Brain microvascular endothelial cell (primary cell): ENCODE measurements around the gene RNF166.
A peak's percentile ranks its signal among the peaks of the same experiment; 100 is the strongest.

Experiments
- DNase-seq: peaks from one replicate; pipeline ENCODE4 v3.0.0-alpha.2; 2020
- H3K27ac ChIP-seq: fragments of 250-450 bp; sonication (Bioruptor Pico); 2 replicates; pipeline ENCODE4 v1.5.1; 2020; ENCODE audit warnings: mild to moderate bottlenecking, moderate library complexity
- H3K27me3 ChIP-seq: fragments of 250-450 bp; sonication (Bioruptor Pico); replicated peaks from 2 replicates; pipeline ENCODE4 v1.5.1; 2020; ENCODE audit warnings: mild to moderate bottlenecking
- H3K36me3 ChIP-seq: fragments of 250-450 bp; sonication (Bioruptor Pico); replicated peaks from 2 replicates; pipeline ENCODE4 v1.5.1; 2020; ENCODE audit warnings: mild to moderate bottlenecking
- H3K4me3 ChIP-seq: 2 replicates; pipeline ENCODE4 v1.5.1; 2011; ENCODE audit warnings: low read depth, mild to moderate bottlenecking, control low read depth, low read length, moderate library complexity
- in situ Hi-C: cut with HindIII; loops from 2 replicates; pipeline ENCODE4 v1.10.0; 2017; ENCODE audit warnings: low sequenced_read_pairs, low pct_ligation_motif_present
- TF ChIP-seq, protein P1 (sequence below): IDR thresholded peaks from 2 replicates; pipeline ENCODE4 v1.5.1; 2011; ENCODE audit warnings: low read depth, mild to moderate bottlenecking, moderate library complexity, low read length, control low read depth, inconsistent platforms; ENCODE audit errors: missing control alignments

The RNF166 gene

DNA sequence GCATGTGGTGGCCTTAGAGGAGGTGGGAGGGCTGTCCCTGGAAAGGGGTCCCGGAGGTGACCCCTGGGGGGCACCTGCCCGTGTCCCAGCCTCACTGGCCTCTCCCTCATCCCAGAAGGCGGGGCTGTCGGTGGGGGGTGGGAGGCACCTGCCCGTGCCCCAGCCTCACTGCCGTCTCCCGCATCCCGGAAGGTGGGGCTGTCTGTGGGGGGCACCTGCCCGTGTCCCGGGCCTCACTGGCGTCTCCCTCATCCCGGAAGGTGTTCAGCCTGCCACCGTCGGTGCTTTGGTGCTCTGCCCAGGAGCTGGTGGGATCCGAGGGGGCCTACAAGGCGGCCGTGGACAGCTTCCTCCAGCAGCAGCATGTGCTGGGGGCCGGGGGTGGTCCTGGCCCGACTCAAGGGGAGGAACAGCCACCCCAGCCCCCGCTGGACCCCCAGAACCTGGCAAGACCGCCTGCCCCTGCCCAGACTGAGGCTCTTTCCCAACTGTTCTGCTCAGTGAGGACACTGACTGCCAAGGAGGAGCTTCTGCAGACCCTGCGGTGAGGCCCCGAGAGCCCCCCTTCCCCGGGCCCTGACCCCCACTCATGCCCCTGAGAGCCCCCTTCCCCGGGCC is 6.3 kb upstream of the RNF166 start:
- Histone ChIP-seq H3K36me3 (peaks cover 43% of the 10 kb centered on the region), H3K4me3 (no peak overlapping the region), H3K27ac (no peak overlapping the region), H3K27me3 (no peaks in the 10 kb centered on the region)
- in situ Hi-C loops: no loop called here
- DNase-seq: no peak
- TF ChIP-seq, protein P1, sequence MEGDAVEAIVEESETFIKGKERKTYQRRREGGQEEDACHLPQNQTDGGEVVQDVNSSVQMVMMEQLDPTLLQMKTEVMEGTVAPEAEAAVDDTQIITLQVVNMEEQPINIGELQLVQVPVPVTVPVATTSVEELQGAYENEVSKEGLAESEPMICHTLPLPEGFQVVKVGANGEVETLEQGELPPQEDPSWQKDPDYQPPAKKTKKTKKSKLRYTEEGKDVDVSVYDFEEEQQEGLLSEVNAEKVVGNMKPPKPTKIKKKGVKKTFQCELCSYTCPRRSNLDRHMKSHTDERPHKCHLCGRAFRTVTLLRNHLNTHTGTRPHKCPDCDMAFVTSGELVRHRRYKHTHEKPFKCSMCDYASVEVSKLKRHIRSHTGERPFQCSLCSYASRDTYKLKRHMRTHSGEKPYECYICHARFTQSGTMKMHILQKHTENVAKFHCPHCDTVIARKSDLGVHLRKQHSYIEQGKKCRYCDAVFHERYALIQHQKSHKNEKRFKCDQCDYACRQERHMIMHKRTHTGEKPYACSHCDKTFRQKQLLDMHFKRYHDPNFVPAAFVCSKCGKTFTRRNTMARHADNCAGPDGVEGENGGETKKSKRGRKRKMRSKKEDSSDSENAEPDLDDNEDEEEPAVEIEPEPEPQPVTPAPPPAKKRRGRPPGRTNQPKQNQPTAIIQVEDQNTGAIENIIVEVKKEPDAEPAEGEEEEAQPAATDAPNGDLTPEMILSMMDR: no peak

DNA sequence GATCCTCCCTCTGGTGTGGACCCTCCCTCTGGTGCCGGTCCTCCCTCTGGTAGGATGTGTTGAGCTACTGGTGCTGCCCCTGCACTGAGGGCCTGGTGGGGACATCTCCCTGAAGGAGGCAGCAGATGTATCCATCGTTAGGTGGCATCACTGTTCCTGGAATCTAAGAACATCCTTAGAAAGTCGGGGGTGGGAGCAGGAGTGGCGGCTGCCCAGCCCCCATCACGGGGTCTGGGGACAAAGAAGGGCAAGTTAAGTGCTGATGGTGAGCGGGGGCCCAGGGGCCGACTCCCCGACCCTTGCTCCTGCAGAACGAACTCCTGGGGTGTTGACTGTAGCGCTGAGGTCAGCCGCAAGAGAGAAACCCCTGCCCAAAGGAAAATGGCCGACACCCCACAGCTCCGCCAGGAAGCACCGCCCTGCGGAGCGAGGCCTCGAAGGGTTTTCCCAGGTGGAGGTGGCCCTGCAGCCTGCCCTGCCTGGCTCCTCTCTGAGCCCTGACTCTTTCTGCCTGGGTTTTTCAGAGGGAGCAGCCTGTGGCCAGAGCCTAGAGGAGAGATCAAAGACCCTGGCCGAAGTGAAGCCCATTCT is 5.6 kb upstream of the RNF166 start:
- no peaks in the 10 kb centered on the region for H3K27me3 ChIP-seq
- in situ Hi-C loops: no loop called here
- TF ChIP-seq, protein P1: no peak
- H3K4me3 ChIP-seq: no peak overlapping the region
- DNase-seq: no peak
- H3K36me3 ChIP-seq: peaks cover 37% of the 10 kb centered on the region
- H3K27ac ChIP-seq: no peak overlapping the region

DNA sequence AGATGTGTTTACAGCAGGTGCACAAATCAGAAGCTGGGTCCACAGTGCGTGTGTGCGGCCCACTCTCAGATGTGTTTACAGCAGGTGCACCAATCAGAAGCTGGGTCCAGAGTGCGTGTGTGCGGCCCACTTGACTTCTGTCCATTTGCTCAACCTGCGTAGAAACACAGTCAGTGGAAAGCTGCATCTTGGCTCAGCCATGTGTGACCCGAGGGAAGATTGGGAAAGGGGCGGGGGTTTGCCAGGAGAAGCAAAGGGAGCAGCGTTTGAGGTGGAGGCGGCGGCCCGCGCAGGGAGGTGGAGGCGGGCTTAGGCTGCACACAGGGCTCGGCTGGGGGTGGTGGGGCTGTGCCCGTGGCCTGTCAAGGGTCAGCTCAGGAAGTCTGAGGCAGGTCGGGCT is 4.3 kb upstream of the RNF166 start:
- no peak overlapping the region for H3K4me3 ChIP-seq
- no peak overlapping the region for H3K27ac ChIP-seq
- TF ChIP-seq, protein P1: no peak
- no peaks in the 10 kb centered on the region for H3K27me3 ChIP-seq
- peaks cover 24% of the 10 kb centered on the region for H3K36me3 ChIP-seq
- no peak for DNase-seq
- in situ Hi-C loops: no loop called here

DNA sequence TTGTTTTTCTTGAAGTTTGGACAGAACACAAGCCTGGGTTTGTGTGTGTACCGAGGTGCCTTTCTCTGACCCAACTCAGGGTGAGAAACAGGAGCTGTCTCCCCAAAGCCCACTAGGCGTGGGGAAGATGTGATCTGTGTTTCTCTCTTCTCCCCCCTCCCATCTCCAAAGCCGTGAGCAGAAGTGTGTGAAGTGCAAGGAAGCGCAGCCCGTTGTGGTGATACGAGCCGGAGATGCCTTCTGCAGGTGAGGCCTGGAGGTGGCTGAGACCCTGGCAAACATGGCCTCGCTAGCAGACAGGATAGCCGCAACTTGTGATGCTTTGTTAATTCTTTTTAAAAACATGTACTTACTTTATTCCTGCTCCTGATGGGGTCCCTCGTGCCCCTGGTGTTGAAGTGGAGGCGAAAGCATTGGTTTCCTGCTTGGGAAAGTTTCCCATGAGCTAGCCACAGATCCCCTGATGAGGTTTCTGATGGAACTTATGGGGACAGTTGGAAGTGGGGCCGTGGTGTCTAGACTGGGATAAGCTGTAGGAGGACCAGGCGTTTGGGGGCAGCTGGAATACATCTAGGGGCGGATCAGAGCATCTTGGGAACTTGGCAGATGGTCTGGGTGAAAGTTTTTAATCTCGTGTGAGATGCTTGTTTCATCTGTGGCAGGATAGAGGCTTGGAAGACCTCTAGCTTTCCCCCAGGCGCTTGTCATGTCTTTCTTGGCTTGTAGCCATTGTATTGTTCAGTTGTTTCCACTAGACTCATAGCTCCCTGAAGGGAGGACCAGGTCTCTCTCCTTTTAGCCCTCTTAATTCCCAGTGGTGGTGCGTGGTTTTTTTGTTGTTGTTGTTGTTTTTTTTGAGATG is 988 bp upstream of the RNF166 start:
- Histone ChIP-seq H3K36me3 (peaks cover 2% of the 10 kb centered on the region), H3K27me3 (no peaks in the 10 kb centered on the region), H3K27ac (peak overlapping the region; percentile 46), H3K4me3 (peak overlapping the region; percentile 93)
- no peak for DNase-seq
- TF ChIP-seq, protein P1: no peak
- in situ Hi-C loops: no loop called here

DNA sequence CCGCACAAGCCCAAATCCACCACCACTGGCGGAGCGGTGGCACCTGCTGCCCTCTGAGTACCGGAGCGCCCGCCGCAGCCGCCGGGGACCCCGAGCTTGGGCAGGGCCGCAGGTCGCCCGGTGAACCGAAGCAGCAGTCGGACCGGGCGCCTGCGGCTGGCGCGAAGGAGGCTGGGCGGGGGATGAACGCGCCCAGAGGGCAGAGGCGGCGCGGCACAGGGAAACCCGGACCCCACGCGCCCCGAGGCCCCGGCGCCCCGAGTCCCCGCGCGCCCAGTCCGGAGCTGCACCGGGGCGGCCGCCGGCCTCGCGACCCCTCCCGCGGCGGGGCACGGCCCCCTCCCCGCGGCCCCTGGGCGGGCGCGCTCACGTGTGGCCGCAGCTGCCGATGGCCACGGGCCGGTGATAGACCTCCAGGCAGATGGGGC is 393 bp downstream of the RNF166 start:
- in situ Hi-C loops: no loop called here

More for the DNA sequence above, 393 bp downstream of the RNF166 start:
- Histone ChIP-seq H3K27ac (peak overlapping the region; percentile 46), H3K36me3 (peaks cover 2% of the 10 kb centered on the region), H3K4me3 (peak overlapping the region; percentile 63), H3K27me3 (no peaks in the 10 kb centered on the region)
- DNase-seq: no peak
- TF ChIP-seq, protein P1: no peak
